ENCODE results near the gene PXDN. TPM values are rescaled to one million over a fixed set of nuclear protein-coding genes. Genes with fewer than 3 reads are reported as not detected.

Gene PXDN
- total RNA-seq, 1 experiment from 2014 or later = 96.1 TPM

- Mint-ChIP-seq H3K4me1 (ENCODE audit: insufficient read depth, unreplicated experiment) (peaks cover 12% of the 10 kb centered on the region), H3K36me3 (ENCODE audit: insufficient read depth, unreplicated experiment) (peaks cover 65% of the 10 kb centered on the region), H3K27me3 (ENCODE audit: insufficient read depth, unreplicated experiment) (no peaks in the 10 kb centered on the region), H3K27ac (ENCODE audit: low read depth, unreplicated experiment) (peak overlapping the region; percentile 77), H3K4me3 (ENCODE audit: unreplicated experiment) (no peak overlapping the region), H3K9me3 (ENCODE audit: unreplicated experiment) (no peaks in the 10 kb centered on the region)
- BruUV-seq (replicated peaks) = no TSS peak
- TF ChIP-seq CTCF (IDR thresholded peaks at IDR 0.05; ENCODE audit: unreplicated experiment) = no peak
- no peak for DNase-seq (ENCODE audit: unreplicated experiment)
- ChIA-PET CTCF (interaction anchor here (1.3 to 2.9 kb wide), 5 partner anchors 9 to 146 kb away, joined by 3 to 34 read pairs (median 6); no protein-coding TSS in a partner anchor), POLR2A (interaction anchor here (1.8 to 1.9 kb wide), 2 partner anchors 33 to 68 kb away, joined by 9 to 13 read pairs; no protein-coding TSS in a partner anchor)
- intact Hi-C loops (cut with micrococcal nuclease) = loop anchor here (2.0 kb wide), 2 partner anchors 77 to 143 kb away; no protein-coding TSS in a partner anchor
Observed at GRCh38 chr2:1674276-1674675, 70.0 kb downstream of the PXDN start.

GRCh38 chr2:1673160-1673944, 71.0 kb downstream of the PXDN start:
- Mint-ChIP-seq H3K4me3 (ENCODE audit: unreplicated experiment) (no peak overlapping the region), H3K4me1 (ENCODE audit: insufficient read depth, unreplicated experiment) (peaks cover 12% of the 10 kb centered on the region), H3K27me3 (ENCODE audit: insufficient read depth, unreplicated experiment) (no peaks in the 10 kb centered on the region), H3K9me3 (ENCODE audit: unreplicated experiment) (no peaks in the 10 kb centered on the region), H3K27ac (ENCODE audit: low read depth, unreplicated experiment) (no peak overlapping the region), H3K36me3 (ENCODE audit: insufficient read depth, unreplicated experiment) (peaks cover 74% of the 10 kb centered on the region)
- intact Hi-C loops (cut with micrococcal nuclease) = no loop called here
- TF ChIP-seq CTCF (IDR thresholded peaks at IDR 0.05; ENCODE audit: unreplicated experiment) = no peak
- ChIA-PET CTCF (interaction anchor here (1.4 to 3.3 kb wide), 4 partner anchors 49 to 123 kb away, joined by 3 to 30 read pairs (median 12); no protein-coding TSS in a partner anchor), POLR2A (interaction anchor here (0.7 to 1.4 kb wide), 2 partner anchors 18 to 19 kb away, joined by 3 read pairs; no protein-coding TSS in a partner anchor)
- no peak for DNase-seq (ENCODE audit: unreplicated experiment)
- BruUV-seq (replicated peaks) = no TSS peak

GRCh38 chr2:1672738-1673137, 71.6 kb downstream of the PXDN start:
- Mint-ChIP-seq H3K27ac (ENCODE audit: low read depth, unreplicated experiment) (no peak overlapping the region), H3K27me3 (ENCODE audit: insufficient read depth, unreplicated experiment) (no peaks in the 10 kb centered on the region), H3K4me1 (ENCODE audit: insufficient read depth, unreplicated experiment) (peaks cover 12% of the 10 kb centered on the region), H3K4me3 (ENCODE audit: unreplicated experiment) (no peak overlapping the region), H3K36me3 (ENCODE audit: insufficient read depth, unreplicated experiment) (peaks cover 81% of the 10 kb centered on the region), H3K9me3 (ENCODE audit: unreplicated experiment) (no peaks in the 10 kb centered on the region)
- BruUV-seq (replicated peaks) = no TSS peak
- TF ChIP-seq CTCF (IDR thresholded peaks at IDR 0.05; ENCODE audit: unreplicated experiment) = no peak
- intact Hi-C loops (cut with micrococcal nuclease) = no loop called here
- ChIA-PET POLR2A (interaction anchor here (1.4 kb wide), 1 partner anchor 18 kb away, joined by 3 read pairs; no protein-coding TSS in a partner anchor), CTCF (interaction anchor here (0.6 to 3.3 kb wide), 4 partner anchors 49 to 673 kb away, joined by 3 to 30 read pairs (median 6); no protein-coding TSS in a partner anchor)
- DNase-seq (ENCODE audit: unreplicated experiment) = no peak

- H3K27ac Mint-ChIP-seq (ENCODE audit: low read depth, unreplicated experiment) = no peak overlapping the region
- DNase-seq (ENCODE audit: unreplicated experiment) = no peak
- no peak for TF ChIP-seq CTCF (IDR thresholded peaks at IDR 0.05; ENCODE audit: unreplicated experiment)
- no peak overlapping the region for H3K4me3 Mint-ChIP-seq (ENCODE audit: unreplicated experiment)
- H3K4me1 Mint-ChIP-seq (ENCODE audit: insufficient read depth, unreplicated experiment) = peaks cover 12% of the 10 kb centered on the region
- H3K36me3 Mint-ChIP-seq (ENCODE audit: insufficient read depth, unreplicated experiment) = peaks cover 85% of the 10 kb centered on the region
- H3K9me3 Mint-ChIP-seq (ENCODE audit: unreplicated experiment) = no peaks in the 10 kb centered on the region
- intact Hi-C loops (cut with micrococcal nuclease) = no loop called here
- CTCF ChIA-PET = interaction anchor here (0.7 to 3.3 kb wide), 7 partner anchors 24 to 121 kb away, joined by 3 to 30 read pairs (median 4); no protein-coding TSS in a partner anchor
- POLR2A ChIA-PET = interaction anchor here (1.4 kb wide), 1 partner anchor 18 kb away, joined by 3 read pairs; no protein-coding TSS in a partner anchor
- BruUV-seq (replicated peaks) = no TSS peak
- H3K27me3 Mint-ChIP-seq (ENCODE audit: insufficient read depth, unreplicated experiment) = no peaks in the 10 kb centered on the region
Observed at GRCh38 chr2:1671916-1672315, 72.4 kb downstream of the PXDN start.
